ENCODE measurements around the gene CDH4. TPM values are rescaled to one million over a fixed set of nuclear protein-coding genes. Genes with fewer than 3 reads are reported as not detected.

Gene CDH4
- total and polyA plus RNA-seq, 2 of the 13 experiments (the other 11 are each of a cell fraction or from before 2014, with no cell fraction given), result not detected

DNA sequence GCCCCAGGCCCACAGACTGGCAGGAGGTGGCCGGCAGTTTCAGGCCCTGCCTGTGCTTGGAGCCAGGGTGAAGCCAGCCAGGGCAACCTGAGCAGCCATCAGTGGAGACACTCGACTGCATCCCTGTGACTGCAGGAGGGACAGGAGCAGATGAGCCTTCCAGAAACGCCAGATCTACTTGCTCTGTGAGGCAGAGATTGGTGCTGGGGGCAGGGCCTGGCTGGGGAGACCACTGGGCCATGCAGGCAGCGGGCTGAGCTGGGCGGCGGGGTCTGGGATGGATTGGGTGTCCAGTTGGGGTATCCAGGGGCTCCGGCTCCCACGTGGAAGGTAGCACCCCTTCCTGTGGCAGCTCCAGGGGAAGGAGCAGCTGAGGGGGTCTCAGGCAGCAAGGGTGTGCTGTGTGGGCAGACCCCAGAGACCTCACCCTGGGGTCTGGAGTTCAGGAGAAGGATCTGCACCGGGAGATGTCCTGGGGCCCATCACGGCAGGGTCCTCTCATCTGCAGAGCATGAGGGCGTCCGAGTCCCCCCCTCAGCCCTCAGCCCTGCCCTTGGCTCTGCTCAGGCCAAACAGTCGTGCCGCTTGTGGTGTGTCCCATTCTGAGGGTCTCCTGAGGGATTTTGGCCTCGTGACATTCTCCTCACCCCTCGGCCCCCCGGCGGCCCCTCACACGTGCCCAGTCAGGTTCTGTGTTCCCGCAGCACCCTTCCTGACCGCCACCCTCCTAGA lies 478.7 kb downstream of the CDH4 start:
- ChIA-PET CTCF (ENCODE audit: low intra/inter-chr PET ratio, low total read pairs) (no interaction called here), POLR2A (no interaction called here)
- Histone ChIP-seq H3K9ac (ENCODE audit: insufficient read depth, low read depth, low read length) (no peak overlapping the region), H3K79me2 (ENCODE audit: insufficient read depth, low read length) (no peaks in the 10 kb centered on the region), H2AFZ (ENCODE audit: low read length) (no peak overlapping the region), H3K27ac (ENCODE audit: extremely low read length, insufficient read depth, low read length) (no peak overlapping the region), H3K4me1 (ENCODE audit: insufficient read depth, low read length) (no peaks in the 10 kb centered on the region), H3K36me3 (replicated peaks in 1 of 2; ENCODE audit: control insufficient read depth in 1 of 2, insufficient read depth in 2 of 2, low read length in 2 of 2) (no peaks in the 10 kb centered on the region), H3K27me3 (ENCODE audit: control insufficient read depth in 1 of 2, insufficient read depth in 2 of 2, low read length in 2 of 2) (peaks cover 30 to 71% of the 10 kb centered on the region in 2 experiments; a peak in 4 of 5 replicates), H3K4me3 (replicated peaks in 1 of 3; ENCODE audit: insufficient read depth in 1 of 3, low read depth in 2 of 3, low read length in 3 of 3) (no peak overlapping the region), H3K9me3 (ENCODE audit: low read length) (peaks cover 8% of the 10 kb centered on the region; the same call in 1 of the 2 replicates), H3K4me2 (ENCODE audit: low read depth, low read length) (no peak overlapping the region), H4K20me1 (ENCODE audit: insufficient read depth, low read length) (no peaks in the 10 kb centered on the region)
- no TSS peak for BruUV-seq (replicated peaks)
- DNase-seq (ENCODE audit: low spot score) (no peak), ATAC-seq (no peak), FAIRE-seq (no peak)
- intact Hi-C loops (cut with micrococcal nuclease; ENCODE audit: unreplicated experiment), result no loop called here
- TF ChIP-seq SOX13 (IDR thresholded peaks at IDR 0.05) (no peak), SOX13 (CRISPR knock-in tag; conservative IDR thresholded peaks at IDR 0.05 in 1 of 2, IDR thresholded peaks at IDR 0.05 in 1 of 2) (no peak), RBFOX2 (IDR thresholded peaks at IDR 0.05; ENCODE audit: low read depth, low read length) (no peak), ZNF101 (CRISPR knock-in tag; IDR thresholded peaks at IDR 0.05; ENCODE audit: borderline replicate concordance, low read depth) (no peak), ADNP (CRISPR knock-in tag; IDR thresholded peaks at IDR 0.05) (no peak), ERF (CRISPR knock-in tag; IDR thresholded peaks at IDR 0.05) (no peak), ASH2L (IDR thresholded peaks at IDR 0.05; ENCODE audit: insufficient read length, low read depth, low read length) (no peak), MIER2 (CRISPR knock-in tag; IDR thresholded peaks at IDR 0.05) (no peak), RNF2 (conservative IDR thresholded peaks at IDR 0.05; ENCODE audit: low read depth) (no peak), NKX3-1 (CRISPR knock-in tag; IDR thresholded peaks at IDR 0.05) (no peak), ELF4 (CRISPR knock-in tag; IDR thresholded peaks at IDR 0.05; ENCODE audit: borderline replicate concordance) (no peak), RFX1 (IDR thresholded peaks at IDR 0.05) (no peak)
- TF ChIP-seq, protein P1, sequence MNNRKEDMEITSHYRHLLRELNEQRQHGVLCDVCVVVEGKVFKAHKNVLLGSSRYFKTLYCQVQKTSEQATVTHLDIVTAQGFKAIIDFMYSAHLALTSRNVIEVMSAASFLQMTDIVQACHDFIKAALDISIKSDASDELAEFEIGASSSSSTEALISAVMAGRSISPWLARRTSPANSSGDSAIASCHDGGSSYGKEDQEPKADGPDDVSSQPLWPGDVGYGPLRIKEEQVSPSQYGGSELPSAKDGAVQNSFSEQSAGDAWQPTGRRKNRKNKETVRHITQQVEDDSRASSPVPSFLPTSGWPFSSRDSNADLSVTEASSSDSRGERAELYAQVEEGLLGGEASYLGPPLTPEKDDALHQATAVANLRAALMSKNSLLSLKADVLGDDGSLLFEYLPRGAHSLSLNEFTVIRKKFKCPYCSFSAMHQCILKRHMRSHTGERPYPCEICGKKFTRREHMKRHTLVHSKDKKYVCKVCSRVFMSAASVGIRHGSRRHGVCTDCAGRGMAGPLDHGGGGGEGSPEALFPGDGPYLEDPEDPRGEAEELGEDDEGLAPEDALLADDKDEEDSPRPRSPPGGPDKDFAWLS (CRISPR knock-in tag; IDR thresholded peaks at IDR 0.05; ENCODE audit: borderline replicate concordance), result no peak
- in situ Hi-C loops (cut with HindIII; ENCODE audit: extremely low pct_ligation_motif_present, low pct_unique_long_range_greater_than_20kb), result no loop called here
- WGBS (ENCODE audit: low lambda C conversion rate), result 4% methylated on average over 17 of the region's 21 CpGs

Data from HepG2 (cell line).